Tibial nerve (tissue), 3 donors: Measurements from ENCODE around the gene KHNYN.

Experiments used
- CTCF ChIP-seq, 5 experiments: fragments of 200-600 bp in 3 of 5; fragments of 450-650 bp in 2 of 5; sonication (generic) in 3 of 5; IDR thresholded peaks; one replicate each; pipeline ENCODE4 v1.5.1; 2016 to 2019; ENCODE audit warnings: antibody characterized with exemption in 5 of 5, mild to moderate bottlenecking in 3 of 5, moderate library complexity in 2 of 5
- POLR2A ChIP-seq, 2 donors: fragments of 450-650 bp; IDR thresholded peaks; one replicate each; pipeline ENCODE4 v1.6.1; 2017; ENCODE audit warnings: antibody characterized with exemption in 2 of 2, mild to moderate bottlenecking in 2 of 2, moderate library complexity in 2 of 2

DNA sequence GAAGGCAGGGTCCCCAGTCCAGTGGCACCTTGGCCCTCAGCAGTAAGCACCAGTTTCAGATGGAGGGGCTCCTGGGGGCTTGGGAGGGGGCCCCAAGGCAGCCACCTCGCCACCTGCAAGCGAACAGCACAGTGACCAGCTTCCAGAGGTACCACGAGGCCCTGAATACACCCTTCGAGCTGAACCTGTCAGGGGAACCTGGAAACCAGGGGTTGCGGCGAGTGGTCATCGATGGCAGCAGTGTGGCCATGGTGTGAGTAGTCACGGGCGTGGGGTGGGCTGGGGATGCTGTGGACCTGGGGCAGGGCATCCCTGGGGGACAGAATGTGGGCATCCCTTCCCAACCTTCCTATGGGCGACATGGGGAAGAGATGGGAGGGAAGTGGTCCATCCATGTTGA is 19.8 kb upstream of the KHNYN start:
- TF ChIP-seq CTCF (IDR thresholded peaks at IDR 0.05) (no peak), POLR2A (IDR thresholded peaks at IDR 0.05) (no peak)
